ENCODE measurements around the gene VPS39.

Gene VPS39

GRCh38 chr15:42198516-42198915, 9.6 kb downstream of the VPS39 start:
- Histone ChIP-seq H3K27me3 (replicated peaks; ENCODE audit: control insufficient read depth, insufficient read depth, low read length) (no peaks in the 10 kb centered on the region), H3K9me3 (ENCODE audit: control insufficient read depth, low read length) (no peaks in the 10 kb centered on the region)

GRCh38 chr15:42194513-42194912, 13.6 kb downstream of the VPS39 start:
- peak; percentile 76 for DNase-seq (ENCODE audit: low read depth)
- H3K4me3 ChIP-seq (ENCODE audit: low read length) = no peak overlapping the region
- no peaks in the 10 kb centered on the region for H3K27me3 ChIP-seq (replicated peaks; ENCODE audit: control insufficient read depth, insufficient read depth, low read length)
- H3K4me1 ChIP-seq (ENCODE audit: control insufficient read depth, insufficient read depth, low read length) = peaks cover 19% of the 10 kb centered on the region
- H3K9ac ChIP-seq (ENCODE audit: low read length) = no peak overlapping the region
- H3K36me3 ChIP-seq (ENCODE audit: control insufficient read depth, insufficient read depth, low read length, severe bottlenecking) = peaks cover 41% of the 10 kb centered on the region
- H3K9me3 ChIP-seq (ENCODE audit: control insufficient read depth, low read length) = no peaks in the 10 kb centered on the region

More at GRCh38 chr15:42198516-42198915, 9.6 kb downstream of the VPS39 start:
- Histone ChIP-seq H3K36me3 (ENCODE audit: control insufficient read depth, insufficient read depth, low read length, severe bottlenecking) (peaks cover 22% of the 10 kb centered on the region), H3K4me3 (ENCODE audit: low read length) (no peak overlapping the region), H3K9ac (ENCODE audit: low read length) (no peak overlapping the region), H3K4me1 (ENCODE audit: control insufficient read depth, insufficient read depth, low read length) (peaks cover 31% of the 10 kb centered on the region)
- peak; percentile 6 for DNase-seq (ENCODE audit: low read depth)

- no peak for DNase-seq (ENCODE audit: low read depth)
- peaks cover 40% of the 10 kb centered on the region for H3K36me3 ChIP-seq (ENCODE audit: control insufficient read depth, insufficient read depth, low read length, severe bottlenecking)
- no peak overlapping the region for H3K9ac ChIP-seq (ENCODE audit: low read length)
- no peaks in the 10 kb centered on the region for H3K9me3 ChIP-seq (ENCODE audit: control insufficient read depth, low read length)
- peaks cover 19% of the 10 kb centered on the region for H3K4me1 ChIP-seq (ENCODE audit: control insufficient read depth, insufficient read depth, low read length)
- no peaks in the 10 kb centered on the region for H3K27me3 ChIP-seq (replicated peaks; ENCODE audit: control insufficient read depth, insufficient read depth, low read length)
- no peak overlapping the region for H3K4me3 ChIP-seq (ENCODE audit: low read length)
Observed at GRCh38 chr15:42193383-42193782, 14.7 kb downstream of the VPS39 start.

GRCh38 chr15:42191610-42192346, 16.3 kb downstream of the VPS39 start:
- Histone ChIP-seq H3K9me3 (ENCODE audit: control insufficient read depth, low read length) (no peaks in the 10 kb centered on the region), H3K27me3 (replicated peaks; ENCODE audit: control insufficient read depth, insufficient read depth, low read length) (no peaks in the 10 kb centered on the region), H3K4me3 (ENCODE audit: low read length) (no peak overlapping the region), H3K9ac (ENCODE audit: low read length) (no peak overlapping the region), H3K4me1 (ENCODE audit: control insufficient read depth, insufficient read depth, low read length) (peaks cover 8% of the 10 kb centered on the region), H3K36me3 (ENCODE audit: control insufficient read depth, insufficient read depth, low read length, severe bottlenecking) (peaks cover 49% of the 10 kb centered on the region)
- DNase-seq (ENCODE audit: low read depth) = no peak

- H3K36me3 ChIP-seq (ENCODE audit: control insufficient read depth, insufficient read depth, low read length, severe bottlenecking) = peaks cover 63% of the 10 kb centered on the region
- H3K9me3 ChIP-seq (ENCODE audit: control insufficient read depth, low read length) = no peaks in the 10 kb centered on the region
- no peak overlapping the region for H3K9ac ChIP-seq (ENCODE audit: low read length)
- H3K27me3 ChIP-seq (replicated peaks; ENCODE audit: control insufficient read depth, insufficient read depth, low read length) = no peaks in the 10 kb centered on the region
- H3K4me1 ChIP-seq (ENCODE audit: control insufficient read depth, insufficient read depth, low read length) = peaks cover 8% of the 10 kb centered on the region
- DNase-seq (ENCODE audit: low read depth) = no peak
- H3K4me3 ChIP-seq (ENCODE audit: low read length) = no peak overlapping the region
Observed at GRCh38 chr15:42190370-42190769, 17.7 kb downstream of the VPS39 start.

- H3K27me3 ChIP-seq (replicated peaks; ENCODE audit: control insufficient read depth, insufficient read depth, low read length) = no peaks in the 10 kb centered on the region
- DNase-seq (ENCODE audit: low read depth) = no peak
- H3K4me1 ChIP-seq (ENCODE audit: control insufficient read depth, insufficient read depth, low read length) = no peaks in the 10 kb centered on the region
- H3K9ac ChIP-seq (ENCODE audit: low read length) = no peak overlapping the region
- H3K4me3 ChIP-seq (ENCODE audit: low read length) = no peak overlapping the region
- H3K36me3 ChIP-seq (ENCODE audit: control insufficient read depth, insufficient read depth, low read length, severe bottlenecking) = peaks cover 94% of the 10 kb centered on the region
- H3K9me3 ChIP-seq (ENCODE audit: control insufficient read depth, low read length) = no peaks in the 10 kb centered on the region
Observed at GRCh38 chr15:42185801-42186200, 22.3 kb downstream of the VPS39 start.

- peaks cover 94% of the 10 kb centered on the region for H3K36me3 ChIP-seq (ENCODE audit: control insufficient read depth, insufficient read depth, low read length, severe bottlenecking)
- H3K27me3 ChIP-seq (replicated peaks; ENCODE audit: control insufficient read depth, insufficient read depth, low read length) = no peaks in the 10 kb centered on the region
- H3K9me3 ChIP-seq (ENCODE audit: control insufficient read depth, low read length) = no peaks in the 10 kb centered on the region
- H3K4me3 ChIP-seq (ENCODE audit: low read length) = no peak overlapping the region
- H3K9ac ChIP-seq (ENCODE audit: low read length) = no peak overlapping the region
- DNase-seq (ENCODE audit: low read depth) = no peak
- no peaks in the 10 kb centered on the region for H3K4me1 ChIP-seq (ENCODE audit: control insufficient read depth, insufficient read depth, low read length)
Observed at GRCh38 chr15:42184736-42185135, 23.4 kb downstream of the VPS39 start.

GRCh38 chr15:42184296-42184695, 23.8 kb downstream of the VPS39 start:
- Histone ChIP-seq H3K9ac (ENCODE audit: low read length) (no peak overlapping the region), H3K27me3 (replicated peaks; ENCODE audit: control insufficient read depth, insufficient read depth, low read length) (no peaks in the 10 kb centered on the region), H3K36me3 (ENCODE audit: control insufficient read depth, insufficient read depth, low read length, severe bottlenecking) (peaks cover 96% of the 10 kb centered on the region), H3K9me3 (ENCODE audit: control insufficient read depth, low read length) (no peaks in the 10 kb centered on the region), H3K4me3 (ENCODE audit: low read length) (no peak overlapping the region), H3K4me1 (ENCODE audit: control insufficient read depth, insufficient read depth, low read length) (no peaks in the 10 kb centered on the region)
- no peak for DNase-seq (ENCODE audit: low read depth)

- Histone ChIP-seq H3K36me3 (ENCODE audit: control insufficient read depth, insufficient read depth, low read length, severe bottlenecking) (peaks cover 94% of the 10 kb centered on the region), H3K4me1 (ENCODE audit: control insufficient read depth, insufficient read depth, low read length) (no peaks in the 10 kb centered on the region), H3K9me3 (ENCODE audit: control insufficient read depth, low read length) (no peaks in the 10 kb centered on the region), H3K4me3 (ENCODE audit: low read length) (no peak overlapping the region), H3K9ac (ENCODE audit: low read length) (no peak overlapping the region), H3K27me3 (replicated peaks; ENCODE audit: control insufficient read depth, insufficient read depth, low read length) (no peaks in the 10 kb centered on the region)
- no peak for DNase-seq (ENCODE audit: low read depth)
Observed at GRCh38 chr15:42182961-42183360, 25.1 kb downstream of the VPS39 start.

- H3K9ac ChIP-seq (ENCODE audit: low read length) = no peak overlapping the region
- no peak overlapping the region for H3K4me3 ChIP-seq (ENCODE audit: low read length)
- no peaks in the 10 kb centered on the region for H3K4me1 ChIP-seq (ENCODE audit: control insufficient read depth, insufficient read depth, low read length)
- peaks cover 94% of the 10 kb centered on the region for H3K36me3 ChIP-seq (ENCODE audit: control insufficient read depth, insufficient read depth, low read length, severe bottlenecking)
- H3K27me3 ChIP-seq (replicated peaks; ENCODE audit: control insufficient read depth, insufficient read depth, low read length) = no peaks in the 10 kb centered on the region
- no peak for DNase-seq (ENCODE audit: low read depth)
- no peaks in the 10 kb centered on the region for H3K9me3 ChIP-seq (ENCODE audit: control insufficient read depth, low read length)
Observed at GRCh38 chr15:42182328-42182886, 25.7 kb downstream of the VPS39 start.

- Histone ChIP-seq H3K9me3 (ENCODE audit: control insufficient read depth, low read length) (no peaks in the 10 kb centered on the region), H3K4me3 (ENCODE audit: low read length) (no peak overlapping the region), H3K9ac (ENCODE audit: low read length) (no peak overlapping the region), H3K36me3 (ENCODE audit: control insufficient read depth, insufficient read depth, low read length, severe bottlenecking) (peaks cover 87% of the 10 kb centered on the region), H3K27me3 (replicated peaks; ENCODE audit: control insufficient read depth, insufficient read depth, low read length) (no peaks in the 10 kb centered on the region), H3K4me1 (ENCODE audit: control insufficient read depth, insufficient read depth, low read length) (no peaks in the 10 kb centered on the region)
- no peak for DNase-seq (ENCODE audit: low read depth)
Observed at GRCh38 chr15:42178056-42178455, 30.0 kb downstream of the VPS39 start.

Measured in adipocyte (in vitro differentiated cells).